WTC11 (cell line): ENCODE data around the gene PALB2. TPM values are rescaled to one million over a fixed set of nuclear protein-coding genes. Genes with fewer than 3 reads are reported as not detected.

Source experiments
- ATAC-seq: fragments of 200-7000 bp; cut with Tn5 transposase; 2 replicates; pipeline ENCODE4 v1.10.0; 2021; ENCODE audit warnings: mild to moderate bottlenecking, moderate library complexity
- CTCF ChIA-PET: fragments of 300-600 bp; sonication (Branson Sonifier 250); formaldehyde crosslinking; loops from one replicate; lab custom pipeline; 2021; ENCODE audit warnings: antibody characterized with exemption; lab: Charles Lee
- POLR2A ChIA-PET: fragments of 350-600 bp; sonication (Branson Sonifier 250); formaldehyde crosslinking; loops from one replicate; lab custom pipeline; 2021; ENCODE audit warnings: antibody characterized with exemption; lab: Charles Lee
- DNase-seq: peaks from one replicate; pipeline ENCODE4 v3.0.0; 2021; ENCODE audit warnings: low spot score
- H3K27ac Mint-ChIP-seq: 2 replicates; pipeline ENCODE4 v1.8.0; 2021; ENCODE audit warnings: mixed read lengths
- H3K27me3 Mint-ChIP-seq: 2 replicates; pipeline ENCODE4 v1.8.0; 2021; ENCODE audit warnings: low read depth, mild to moderate bottlenecking, moderate library complexity, mixed read lengths
- H3K36me3 Mint-ChIP-seq: 2 replicates; pipeline ENCODE4 v1.8.0; 2021; ENCODE audit warnings: mixed read lengths
- H3K4me1 Mint-ChIP-seq: 2 replicates; pipeline ENCODE4 v1.8.0; 2022; ENCODE audit warnings: mixed read lengths
- H3K4me3 Mint-ChIP-seq: 2 replicates; pipeline ENCODE4 v1.8.0; 2021; ENCODE audit warnings: mild to moderate bottlenecking, moderate library complexity, mixed read lengths
- H3K9me3 Mint-ChIP-seq: 2 replicates; pipeline ENCODE4 v1.8.0; 2021; ENCODE audit warnings: mixed read lengths
- ATF1 ChIP-seq: sonication (generic); formaldehyde crosslinking; IDR thresholded peaks from 2 replicates; pipeline ENCODE4 v1.8.1; 2023; ENCODE audit warnings: mild to moderate bottlenecking, moderate library complexity, missing genetic modification reagents
- CBFB ChIP-seq: sonication (generic); formaldehyde crosslinking; IDR thresholded peaks from 2 replicates; pipeline ENCODE4 v1.8.1; 2022; ENCODE audit warnings: mild to moderate bottlenecking, low read depth, missing genetic modification reagents
- GRHL2 ChIP-seq: fragments of 250-450 bp; sonication (Bioruptor Pico); IDR thresholded peaks from 2 replicates; pipeline ENCODE4 v1.8.0; 2022; ENCODE audit warnings: mild to moderate bottlenecking, moderate library complexity; ENCODE audit not compliant: insufficient replicate concordance, severe bottlenecking
- IRF2 ChIP-seq: sonication (generic); formaldehyde crosslinking; IDR thresholded peaks from 2 replicates; pipeline ENCODE4 v1.8.0; 2022; ENCODE audit warnings: low read depth, missing genetic modification reagents, borderline replicate concordance
- KAT7 ChIP-seq: sonication (generic); formaldehyde crosslinking; IDR thresholded peaks from 2 replicates; pipeline ENCODE4 v1.8.1; 2023; ENCODE audit warnings: missing genetic modification reagents, mild to moderate bottlenecking, borderline replicate concordance
- NR1H2 ChIP-seq: sonication (generic); formaldehyde crosslinking; IDR thresholded peaks from 2 replicates; pipeline ENCODE4 v1.9.0; 2021; ENCODE audit warnings: mild to moderate bottlenecking, moderate library complexity, missing genetic modification reagents
- NR3C1 ChIP-seq: sonication (generic); formaldehyde crosslinking; conservative IDR thresholded peaks from 2 replicates; pipeline ENCODE4 v1.8.1; 2023; ENCODE audit warnings: low read depth, mild to moderate bottlenecking, missing genetic modification reagents
- PRRX2 ChIP-seq: fragments of 250-450 bp; sonication (Bioruptor Pico); IDR thresholded peaks from 2 replicates; pipeline ENCODE4 v1.8.0; 2021; ENCODE audit warnings: mild to moderate bottlenecking
- RELA ChIP-seq: sonication (generic); formaldehyde crosslinking; IDR thresholded peaks from 2 replicates; pipeline ENCODE4 v1.8.1; 2022; ENCODE audit warnings: missing genetic modification reagents, mild to moderate bottlenecking, borderline replicate concordance
- SOX15 ChIP-seq: fragments of 250-450 bp; sonication (Bioruptor Pico); IDR thresholded peaks from 2 replicates; pipeline ENCODE4 v1.9.0; 2021; ENCODE audit warnings: mild to moderate bottlenecking
- ZNF219 ChIP-seq: sonication (generic); formaldehyde crosslinking; IDR thresholded peaks from 2 replicates; pipeline ENCODE4 v1.8.0; 2023; ENCODE audit warnings: missing genetic modification reagents, mild to moderate bottlenecking, borderline replicate concordance
- ZNF416 ChIP-seq: fragments of 250-450 bp; sonication (Bioruptor Pico); IDR thresholded peaks from 2 replicates; pipeline ENCODE4 v1.9.0; 2021; ENCODE audit warnings: mild to moderate bottlenecking, inconsistent platforms
- total RNA-seq: library from RNA; stranded (reverse); gene quantifications from 3 replicates; pipeline ENCODE4 v1.2.3, GENCODE V29; 2021
- TF ChIP-seq, protein P1 (sequence below): sonication (generic); formaldehyde crosslinking; IDR thresholded peaks from 2 replicates; pipeline ENCODE4 v1.8.0; 2023; ENCODE audit warnings: mild to moderate bottlenecking, missing genetic modification reagents
- TF ChIP-seq, protein P2 (sequence below): sonication (generic); formaldehyde crosslinking; IDR thresholded peaks from 2 replicates; pipeline ENCODE4 v1.8.0; 2022; ENCODE audit warnings: mild to moderate bottlenecking, missing genetic modification reagents
- TF ChIP-seq, protein P3 (sequence below): sonication (generic); formaldehyde crosslinking; IDR thresholded peaks from 2 replicates; pipeline ENCODE4 v1.8.0; 2023; ENCODE audit warnings: missing genetic modification reagents
- TF ChIP-seq, protein P4 (sequence below): fragments of 250-450 bp; sonication (Bioruptor Pico); IDR thresholded peaks from 2 replicates; pipeline ENCODE4 v1.9.0; 2021; ENCODE audit warnings: mild to moderate bottlenecking

Gene PALB2
- total RNA-seq, 1 experiment from 2014 or later: 32.1 TPM

DNA sequence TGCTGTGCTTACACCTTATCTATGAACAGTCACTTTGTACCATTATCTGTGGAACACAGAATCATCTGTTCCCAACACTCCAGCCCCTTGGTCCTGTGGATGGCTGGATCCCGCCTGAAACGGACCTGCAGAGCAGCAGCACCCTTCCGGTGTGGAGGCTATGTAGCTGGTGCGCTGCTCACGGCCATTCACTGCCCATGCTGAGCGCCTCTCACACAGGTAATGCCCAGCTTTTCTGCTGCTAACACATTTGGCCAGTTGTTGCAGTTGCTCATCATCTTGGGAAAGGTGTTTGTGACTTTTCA lies 26.2 kb upstream of the PALB2 start:
- H3K36me3 Mint-ChIP-seq: peaks cover 53% of the 10 kb centered on the region
- POLR2A ChIA-PET: no interaction called here
- no peak for ATAC-seq
- H3K4me3 Mint-ChIP-seq: no peak overlapping the region
- no peak for TF ChIP-seq SOX15 (CRISPR knock-in tag)
- TF ChIP-seq, protein P1, sequence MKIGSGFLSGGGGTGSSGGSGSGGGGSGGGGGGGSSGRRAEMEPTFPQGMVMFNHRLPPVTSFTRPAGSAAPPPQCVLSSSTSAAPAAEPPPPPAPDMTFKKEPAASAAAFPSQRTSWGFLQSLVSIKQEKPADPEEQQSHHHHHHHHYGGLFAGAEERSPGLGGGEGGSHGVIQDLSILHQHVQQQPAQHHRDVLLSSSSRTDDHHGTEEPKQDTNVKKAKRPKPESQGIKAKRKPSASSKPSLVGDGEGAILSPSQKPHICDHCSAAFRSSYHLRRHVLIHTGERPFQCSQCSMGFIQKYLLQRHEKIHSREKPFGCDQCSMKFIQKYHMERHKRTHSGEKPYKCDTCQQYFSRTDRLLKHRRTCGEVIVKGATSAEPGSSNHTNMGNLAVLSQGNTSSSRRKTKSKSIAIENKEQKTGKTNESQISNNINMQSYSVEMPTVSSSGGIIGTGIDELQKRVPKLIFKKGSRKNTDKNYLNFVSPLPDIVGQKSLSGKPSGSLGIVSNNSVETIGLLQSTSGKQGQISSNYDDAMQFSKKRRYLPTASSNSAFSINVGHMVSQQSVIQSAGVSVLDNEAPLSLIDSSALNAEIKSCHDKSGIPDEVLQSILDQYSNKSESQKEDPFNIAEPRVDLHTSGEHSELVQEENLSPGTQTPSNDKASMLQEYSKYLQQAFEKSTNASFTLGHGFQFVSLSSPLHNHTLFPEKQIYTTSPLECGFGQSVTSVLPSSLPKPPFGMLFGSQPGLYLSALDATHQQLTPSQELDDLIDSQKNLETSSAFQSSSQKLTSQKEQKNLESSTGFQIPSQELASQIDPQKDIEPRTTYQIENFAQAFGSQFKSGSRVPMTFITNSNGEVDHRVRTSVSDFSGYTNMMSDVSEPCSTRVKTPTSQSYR (CRISPR knock-in tag): no peak
- no peak for TF ChIP-seq IRF2 (CRISPR knock-in tag)
- TF ChIP-seq KAT7: no peak
- no peak for TF ChIP-seq ATF1 (CRISPR knock-in tag)
- CTCF ChIA-PET: no interaction called here
- H3K9me3 Mint-ChIP-seq: no peaks in the 10 kb centered on the region
- no peaks in the 10 kb centered on the region for H3K4me1 Mint-ChIP-seq
- no peaks in the 10 kb centered on the region for H3K27me3 Mint-ChIP-seq
- no peak overlapping the region for H3K27ac Mint-ChIP-seq
- no peak for DNase-seq

DNA sequence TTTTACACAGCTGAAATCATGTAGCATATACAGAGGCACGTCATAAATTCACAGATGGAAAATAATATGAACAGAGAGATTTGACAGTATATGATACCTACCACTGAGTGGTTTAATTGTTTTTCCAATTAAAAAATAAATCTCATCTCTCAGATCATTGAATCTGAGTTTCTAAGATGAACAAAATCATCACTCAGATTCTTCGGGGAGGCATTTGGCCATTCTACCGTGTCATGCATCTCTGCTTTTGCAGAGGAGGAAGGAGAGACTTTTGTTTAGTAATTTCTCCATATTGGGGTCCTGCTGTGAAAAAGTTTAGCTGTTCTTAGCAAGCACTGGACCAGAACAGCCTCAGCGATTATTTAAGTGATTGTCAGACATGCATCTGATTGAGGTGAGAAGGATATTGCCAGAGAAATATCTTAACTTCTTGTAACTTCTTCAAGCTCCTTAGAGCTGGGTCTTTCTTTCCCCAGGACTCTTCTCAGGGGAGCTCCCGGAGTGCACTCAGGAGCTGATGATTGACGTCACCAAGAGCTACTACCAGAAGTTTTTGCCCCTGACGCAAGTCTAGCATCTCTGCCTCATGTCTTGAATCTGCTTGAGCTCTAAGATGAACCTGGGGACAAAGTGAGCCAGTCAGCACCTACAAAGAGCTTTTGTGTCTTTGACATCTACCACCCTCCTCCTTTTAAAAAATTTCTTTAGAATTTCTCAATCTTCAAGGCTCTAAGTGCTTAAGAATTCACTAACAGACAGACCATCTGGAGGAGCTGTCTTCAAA lies 25.7 kb upstream of the PALB2 start:
- H3K9me3 Mint-ChIP-seq: no peaks in the 10 kb centered on the region
- POLR2A ChIA-PET: no interaction called here
- no peak overlapping the region for H3K27ac Mint-ChIP-seq
- TF ChIP-seq PRRX2 (CRISPR knock-in tag) (no peak), IRF2 (CRISPR knock-in tag) (no peak), GRHL2 (no peak), NR3C1 (no peak), ZNF416 (CRISPR knock-in tag) (no peak), ZNF219 (no peak), NR1H2 (CRISPR knock-in tag) (no peak), RELA (CRISPR knock-in tag) (no peak)
- TF ChIP-seq, protein P1 (CRISPR knock-in tag): no peak
- TF ChIP-seq, protein P2, sequence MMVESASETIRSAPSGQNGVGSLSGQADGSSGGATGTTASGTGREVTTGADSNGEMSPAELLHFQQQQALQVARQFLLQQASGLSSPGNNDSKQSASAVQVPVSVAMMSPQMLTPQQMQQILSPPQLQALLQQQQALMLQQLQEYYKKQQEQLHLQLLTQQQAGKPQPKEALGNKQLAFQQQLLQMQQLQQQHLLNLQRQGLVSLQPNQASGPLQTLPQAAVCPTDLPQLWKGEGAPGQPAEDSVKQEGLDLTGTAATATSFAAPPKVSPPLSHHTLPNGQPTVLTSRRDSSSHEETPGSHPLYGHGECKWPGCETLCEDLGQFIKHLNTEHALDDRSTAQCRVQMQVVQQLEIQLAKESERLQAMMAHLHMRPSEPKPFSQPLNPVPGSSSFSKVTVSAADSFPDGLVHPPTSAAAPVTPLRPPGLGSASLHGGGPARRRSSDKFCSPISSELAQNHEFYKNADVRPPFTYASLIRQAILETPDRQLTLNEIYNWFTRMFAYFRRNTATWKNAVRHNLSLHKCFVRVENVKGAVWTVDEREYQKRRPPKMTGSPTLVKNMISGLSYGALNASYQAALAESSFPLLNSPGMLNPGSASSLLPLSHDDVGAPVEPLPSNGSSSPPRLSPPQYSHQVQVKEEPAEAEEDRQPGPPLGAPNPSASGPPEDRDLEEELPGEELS (CRISPR knock-in tag): no peak
- TF ChIP-seq, protein P3, sequence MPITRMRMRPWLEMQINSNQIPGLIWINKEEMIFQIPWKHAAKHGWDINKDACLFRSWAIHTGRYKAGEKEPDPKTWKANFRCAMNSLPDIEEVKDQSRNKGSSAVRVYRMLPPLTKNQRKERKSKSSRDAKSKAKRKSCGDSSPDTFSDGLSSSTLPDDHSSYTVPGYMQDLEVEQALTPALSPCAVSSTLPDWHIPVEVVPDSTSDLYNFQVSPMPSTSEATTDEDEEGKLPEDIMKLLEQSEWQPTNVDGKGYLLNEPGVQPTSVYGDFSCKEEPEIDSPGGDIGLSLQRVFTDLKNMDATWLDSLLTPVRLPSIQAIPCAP: no peak
- H3K4me1 Mint-ChIP-seq: no peaks in the 10 kb centered on the region
- no peak for ATAC-seq
- peaks cover 52% of the 10 kb centered on the region for H3K36me3 Mint-ChIP-seq
- CTCF ChIA-PET: interaction anchor here (0.5 kb wide), 1 partner anchor 159 kb away, joined by 3 read pairs; no protein-coding TSS in a partner anchor
- no peak for DNase-seq
- no peak overlapping the region for H3K4me3 Mint-ChIP-seq
- no peaks in the 10 kb centered on the region for H3K27me3 Mint-ChIP-seq

DNA sequence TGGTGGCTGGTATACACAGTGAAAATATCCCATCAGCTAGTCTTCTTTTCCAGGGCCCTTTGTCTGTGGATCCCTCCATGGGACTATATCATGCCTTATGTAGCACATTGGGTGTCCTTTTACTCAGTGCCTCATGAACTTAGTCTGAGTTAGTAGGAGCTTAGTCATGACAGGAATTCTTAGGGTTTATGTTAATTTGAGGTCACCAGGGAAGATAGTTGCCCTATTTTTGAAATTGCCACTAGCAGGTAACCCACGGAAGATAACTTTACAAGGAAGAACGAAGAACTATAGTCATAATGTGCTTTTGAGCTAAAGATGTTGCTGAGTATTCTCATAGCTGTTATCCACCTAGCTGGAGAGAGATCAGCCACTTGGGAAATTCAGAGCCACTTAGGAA lies 22.8 kb upstream of the PALB2 start:
- Mint-ChIP-seq H3K27ac (no peak overlapping the region), H3K4me1 (no peaks in the 10 kb centered on the region), H3K27me3 (no peaks in the 10 kb centered on the region), H3K4me3 (no peak overlapping the region), H3K9me3 (no peaks in the 10 kb centered on the region), H3K36me3 (peaks cover 69% of the 10 kb centered on the region)
- ChIA-PET POLR2A (no interaction called here), CTCF (no interaction called here)
- DNase-seq (no peak), ATAC-seq (no peak)
- TF ChIP-seq CBFB (CRISPR knock-in tag): no peak
- TF ChIP-seq, protein P4, sequence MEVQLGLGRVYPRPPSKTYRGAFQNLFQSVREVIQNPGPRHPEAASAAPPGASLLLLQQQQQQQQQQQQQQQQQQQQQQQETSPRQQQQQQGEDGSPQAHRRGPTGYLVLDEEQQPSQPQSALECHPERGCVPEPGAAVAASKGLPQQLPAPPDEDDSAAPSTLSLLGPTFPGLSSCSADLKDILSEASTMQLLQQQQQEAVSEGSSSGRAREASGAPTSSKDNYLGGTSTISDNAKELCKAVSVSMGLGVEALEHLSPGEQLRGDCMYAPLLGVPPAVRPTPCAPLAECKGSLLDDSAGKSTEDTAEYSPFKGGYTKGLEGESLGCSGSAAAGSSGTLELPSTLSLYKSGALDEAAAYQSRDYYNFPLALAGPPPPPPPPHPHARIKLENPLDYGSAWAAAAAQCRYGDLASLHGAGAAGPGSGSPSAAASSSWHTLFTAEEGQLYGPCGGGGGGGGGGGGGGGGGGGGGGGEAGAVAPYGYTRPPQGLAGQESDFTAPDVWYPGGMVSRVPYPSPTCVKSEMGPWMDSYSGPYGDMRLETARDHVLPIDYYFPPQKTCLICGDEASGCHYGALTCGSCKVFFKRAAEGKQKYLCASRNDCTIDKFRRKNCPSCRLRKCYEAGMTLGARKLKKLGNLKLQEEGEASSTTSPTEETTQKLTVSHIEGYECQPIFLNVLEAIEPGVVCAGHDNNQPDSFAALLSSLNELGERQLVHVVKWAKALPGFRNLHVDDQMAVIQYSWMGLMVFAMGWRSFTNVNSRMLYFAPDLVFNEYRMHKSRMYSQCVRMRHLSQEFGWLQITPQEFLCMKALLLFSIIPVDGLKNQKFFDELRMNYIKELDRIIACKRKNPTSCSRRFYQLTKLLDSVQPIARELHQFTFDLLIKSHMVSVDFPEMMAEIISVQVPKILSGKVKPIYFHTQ (CRISPR knock-in tag): no peak
